Muscle of leg (tissue), 11 donors: ENCODE results near the gene TMEM169. TPM values are rescaled to one million over a fixed set of nuclear protein-coding genes. Genes with fewer than 3 reads are reported as not detected.
A peak's percentile ranks its signal among the peaks of the same experiment; 100 is the strongest.

Experiments used
- DNase-seq: peaks from one replicate; pipeline ENCODE4 v3.0.0; 2013
- H3K27ac ChIP-seq: one replicate; pipeline ENCODE4 v1.5.1; 2013; ENCODE audit warnings: mild to moderate bottlenecking, low read length, control low read depth
- H3K27me3 ChIP-seq: one replicate; pipeline ENCODE4 v1.6.1; 2013; ENCODE audit warnings: low read length; ENCODE audit not compliant: control insufficient read depth, insufficient read depth
- H3K36me3 ChIP-seq: one replicate; pipeline ENCODE4 v1.6.1; 2013; ENCODE audit warnings: low read length; ENCODE audit not compliant: control insufficient read depth, insufficient read depth
- H3K4me1 ChIP-seq: one replicate; pipeline ENCODE4 v1.6.1; 2013; ENCODE audit warnings: low read length; ENCODE audit not compliant: control insufficient read depth, insufficient read depth
- H3K4me3 ChIP-seq: one replicate; pipeline ENCODE4 v1.5.1; 2013; ENCODE audit warnings: low read length, control low read depth
- H3K9me3 ChIP-seq: replicated peaks from 2 replicates; pipeline ENCODE4 v1.6.1; 2013; ENCODE audit warnings: low read depth, low read length; ENCODE audit not compliant: control insufficient read depth
- WGBS: methylation state at CpG from one replicate; pipeline ENCODE4 v1.1.5; 2013; ENCODE audit warnings: missing lambda C conversion rate; ENCODE audit not compliant: insufficient coverage; 5-methylcytosine and 5-hydroxymethylcytosine counted together
- polyA plus RNA-seq, 8 donors: library from polyadenylated mRNA; unstranded; fragments of 120-200 nt; gene quantifications; one replicate each; pipeline versions ENCODE4 v1.2.1 to v1.2.3, GENCODE V29; 2013; ENCODE audit warnings: inconsistent platforms in 1 of 8, low replicate concordance in 1 of 8; ENCODE audit not compliant: insufficient read length in 8 of 8, insufficient read depth in 1 of 8
- total RNA-seq: library from RNA; stranded (reverse); fragments of 120-200 nt; gene quantifications from one replicate; pipeline ENCODE4 v1.2.4, GENCODE V29; 2013

Gene TMEM169
- total and polyA plus RNA-seq, 9 donors = 2.8 to 5.9 (median 3.9) TPM

DNA sequence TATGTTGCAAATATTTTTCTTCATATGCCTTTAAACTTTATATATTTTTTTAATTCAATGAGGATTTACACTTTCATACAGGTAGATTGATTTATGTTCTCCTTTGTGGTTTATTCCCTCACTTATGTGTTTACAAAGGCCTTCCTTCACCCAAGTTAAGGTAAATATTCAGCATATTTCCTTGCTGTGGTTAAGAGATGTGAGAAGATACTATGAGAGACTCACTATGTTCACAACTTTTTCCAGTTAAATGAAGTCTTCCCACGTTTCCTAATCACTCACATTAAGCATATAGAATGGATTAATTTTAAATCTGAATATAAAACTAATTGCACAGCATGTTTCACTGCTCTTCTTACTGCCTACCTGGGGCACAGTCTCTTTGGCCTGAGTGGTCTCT lies 707 bp upstream of the TMEM169 start:
- DNase-seq = no peak
- H3K9me3 ChIP-seq = no peaks in the 10 kb centered on the region
- H3K27ac ChIP-seq = no peak overlapping the region
- H3K4me1 ChIP-seq = peaks cover 34% of the 10 kb centered on the region
- peaks cover 2% of the 10 kb centered on the region for H3K27me3 ChIP-seq
- WGBS = no CpG with 5 or more reads among the region's 1 CpG
- no peaks in the 10 kb centered on the region for H3K36me3 ChIP-seq
- H3K4me3 ChIP-seq = peak overlapping the region; percentile 82

DNA sequence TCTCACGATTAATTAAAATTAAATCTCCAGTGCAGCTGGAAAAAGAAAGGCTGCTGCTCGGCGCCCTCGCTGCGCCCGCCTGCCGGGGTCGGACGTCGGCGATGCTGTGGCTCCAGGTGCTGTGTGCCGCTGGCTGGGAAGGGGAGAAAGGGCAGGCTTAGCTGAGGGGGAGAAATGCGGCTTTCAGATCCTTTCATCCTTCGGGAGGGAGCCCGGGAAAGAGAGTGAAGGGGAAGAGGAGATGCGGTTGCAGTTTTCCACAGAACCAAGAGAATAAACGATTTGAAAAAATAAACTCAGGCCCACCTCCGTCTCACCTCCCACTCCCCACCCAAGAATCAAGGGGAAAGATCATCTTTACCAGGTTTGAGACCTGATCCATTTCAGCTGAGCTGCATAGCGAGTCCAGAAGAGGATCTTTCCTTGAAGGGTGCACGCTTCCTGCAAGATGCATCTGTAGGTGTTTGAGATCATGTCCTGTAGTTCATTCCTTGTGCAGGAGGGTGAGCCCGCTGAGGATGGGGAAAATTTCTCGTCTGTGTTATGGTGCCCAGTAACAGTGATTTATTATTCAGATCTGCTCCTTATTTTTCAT lies 495 bp downstream of the TMEM169 start:
- Histone ChIP-seq H3K27me3 (peaks cover 2% of the 10 kb centered on the region), H3K27ac (peak overlapping the region; percentile 70), H3K9me3 (no peaks in the 10 kb centered on the region), H3K36me3 (no peaks in the 10 kb centered on the region), H3K4me1 (peaks cover 34% of the 10 kb centered on the region), H3K4me3 (peak overlapping the region; percentile 82)
- no peak for DNase-seq
- WGBS = 5% methylated on average over 13 of the region's 22 CpGs

DNA sequence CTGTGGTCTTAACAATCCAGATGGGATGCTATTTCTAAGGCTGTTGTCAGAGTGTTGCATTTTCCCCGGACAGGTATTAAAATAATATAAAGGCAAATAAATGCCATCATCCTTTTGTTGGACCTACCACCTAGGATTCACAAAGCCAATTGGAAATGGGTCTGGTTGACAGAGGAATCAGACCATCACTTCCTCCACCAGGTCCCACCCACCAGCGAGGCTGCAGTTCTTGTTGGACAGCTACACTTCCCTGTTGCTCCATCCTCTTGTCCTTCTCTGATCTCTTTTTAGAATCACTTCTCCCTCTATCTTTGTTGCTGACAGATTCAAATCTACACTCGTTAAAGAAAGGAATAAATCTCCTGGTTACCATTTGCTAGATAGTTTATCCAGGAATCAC lies 1.1 kb downstream of the TMEM169 start:
- H3K27me3 ChIP-seq = peaks cover 2% of the 10 kb centered on the region
- peak overlapping the region; percentile 90 for H3K27ac ChIP-seq
- H3K4me1 ChIP-seq = peaks cover 34% of the 10 kb centered on the region
- H3K36me3 ChIP-seq = no peaks in the 10 kb centered on the region
- H3K9me3 ChIP-seq = no peaks in the 10 kb centered on the region
- WGBS = 33% methylated on average over 1 of the region's 3 CpGs
- no peak overlapping the region for H3K4me3 ChIP-seq
- peak; percentile 18 for DNase-seq

DNA sequence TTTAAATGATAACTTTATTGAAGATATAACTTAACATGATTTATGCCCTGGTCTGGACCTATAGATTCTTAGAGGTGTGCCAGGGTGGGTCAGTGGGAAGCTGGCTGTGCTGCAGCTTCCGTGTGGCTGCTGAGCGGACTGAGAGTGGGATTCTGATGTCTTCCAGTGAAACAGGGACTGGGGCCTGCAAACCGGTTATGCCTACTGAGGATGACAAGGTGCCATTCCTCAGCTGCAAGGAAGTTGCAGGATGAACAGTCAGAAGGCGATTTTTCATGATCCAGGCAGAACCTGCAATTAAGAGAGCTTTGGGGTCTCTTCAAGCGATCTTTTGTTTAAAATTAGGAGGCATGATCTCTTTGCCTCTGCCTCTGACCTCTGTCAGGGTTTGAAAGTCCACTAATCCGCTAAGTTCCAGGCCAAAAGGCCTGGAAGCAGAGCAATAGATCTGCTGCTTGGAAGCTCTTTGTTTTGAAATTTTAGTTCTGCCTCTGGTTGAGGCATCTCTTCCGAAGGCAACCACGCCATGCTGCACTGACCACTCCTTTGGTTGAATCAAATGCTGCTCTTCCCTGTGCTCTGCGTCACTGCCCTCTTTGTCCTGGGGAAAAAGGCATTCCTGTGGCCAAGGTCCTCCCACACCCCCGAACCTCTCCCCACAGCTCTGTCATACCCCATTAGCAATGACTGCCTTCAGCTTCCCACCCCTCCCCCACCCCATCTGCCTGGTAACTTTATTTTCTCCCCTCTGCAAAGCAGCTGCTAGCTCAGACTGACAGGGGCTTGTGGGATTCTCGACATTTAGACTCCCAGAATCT lies 2.0 kb downstream of the TMEM169 start:
- Histone ChIP-seq H3K4me1 (peaks cover 34% of the 10 kb centered on the region), H3K4me3 (no peak overlapping the region), H3K9me3 (no peaks in the 10 kb centered on the region), H3K27ac (peak overlapping the region; percentile 90), H3K27me3 (peaks cover 2% of the 10 kb centered on the region), H3K36me3 (no peaks in the 10 kb centered on the region)
- WGBS = 63% methylated on average over 11 of the region's 11 CpGs
- peak; percentile 77 for DNase-seq

DNA sequence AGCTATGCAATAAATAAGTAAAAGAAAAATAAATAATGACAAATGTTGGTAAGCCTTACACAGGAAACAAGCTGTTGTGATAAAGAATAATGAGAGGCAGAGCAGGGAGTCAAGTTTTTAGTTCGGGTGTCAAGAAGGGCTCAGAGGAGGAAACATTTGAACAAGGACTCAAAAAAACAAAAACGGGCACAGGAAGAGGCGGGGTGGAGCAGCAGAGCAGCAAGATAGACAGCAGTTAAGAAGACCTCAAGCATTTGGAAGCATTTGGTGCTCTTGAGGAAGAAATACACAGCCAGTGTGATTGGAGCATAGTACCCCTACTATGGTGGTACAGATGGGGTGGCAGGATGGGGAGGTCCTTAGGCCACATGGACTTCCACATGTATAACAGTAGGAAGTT lies 2.8 kb downstream of the TMEM169 start:
- Histone ChIP-seq H3K36me3 (no peaks in the 10 kb centered on the region), H3K27me3 (peaks cover 2% of the 10 kb centered on the region), H3K9me3 (no peaks in the 10 kb centered on the region), H3K27ac (peak overlapping the region; percentile 90), H3K4me3 (no peak overlapping the region), H3K4me1 (peaks cover 34% of the 10 kb centered on the region)
- DNase-seq = no peak
- 53% methylated on average over 3 of the region's 3 CpGs for WGBS

DNA sequence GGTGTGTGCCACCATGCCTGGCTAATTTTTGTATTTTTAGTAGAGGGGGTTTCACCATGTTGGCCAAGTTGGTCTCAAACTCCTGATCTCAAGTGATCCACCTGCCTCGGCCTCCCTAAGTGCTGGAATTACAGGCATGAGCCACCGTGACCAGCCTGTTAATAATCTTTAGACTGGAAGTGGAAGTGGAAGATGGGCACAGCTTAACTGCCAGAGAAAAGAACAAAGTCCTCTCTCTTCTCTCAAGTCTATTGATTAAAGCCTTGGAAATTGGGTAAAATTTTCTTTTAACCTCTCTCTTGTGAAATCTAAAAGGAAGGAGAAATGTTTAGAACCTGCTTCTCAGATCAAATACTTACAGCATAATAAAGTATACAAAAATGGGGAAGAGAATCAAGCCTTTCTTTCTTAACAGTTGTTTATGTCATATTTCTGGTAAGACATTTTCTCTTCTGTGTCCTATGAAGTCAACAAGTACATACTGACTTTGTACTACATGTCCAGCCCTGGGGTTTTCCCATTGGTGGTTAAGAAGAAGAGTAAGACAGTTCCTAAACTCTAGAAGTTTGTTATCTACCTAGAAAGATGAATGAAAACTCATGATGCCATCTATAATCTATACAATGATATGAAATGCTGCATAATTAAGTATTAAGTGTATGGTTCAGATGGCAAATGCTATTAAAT lies 4.6 kb downstream of the TMEM169 start:
- Histone ChIP-seq H3K36me3 (no peaks in the 10 kb centered on the region), H3K27ac (no peak overlapping the region), H3K9me3 (no peaks in the 10 kb centered on the region), H3K4me1 (peaks cover 31% of the 10 kb centered on the region), H3K4me3 (no peak overlapping the region), H3K27me3 (peaks cover 2% of the 10 kb centered on the region)
- DNase-seq = no peak
- WGBS = no CpG with 5 or more reads among the region's 2 CpGs

DNA sequence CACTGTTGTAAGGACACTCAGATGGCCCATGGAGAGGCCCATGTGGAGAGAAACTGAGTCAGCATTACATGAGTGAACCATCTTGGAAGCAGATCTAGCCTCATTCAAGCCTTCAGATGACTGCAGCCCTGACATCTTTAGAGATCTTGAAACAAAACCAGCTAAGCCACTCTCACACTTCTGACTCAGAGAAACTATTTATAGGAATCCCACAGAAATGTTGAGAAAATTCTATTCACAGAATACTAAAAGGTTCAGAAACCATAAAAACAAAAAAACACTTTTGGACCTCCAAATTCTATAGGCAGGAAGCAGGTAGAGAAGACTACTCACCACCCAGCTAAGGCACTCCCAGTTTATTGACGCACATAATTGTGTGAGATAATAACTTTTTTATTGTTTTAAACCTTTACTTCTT lies 8.7 kb downstream of the TMEM169 start:
- H3K9me3 ChIP-seq = no peaks in the 10 kb centered on the region
- no peak for DNase-seq
- no peaks in the 10 kb centered on the region for H3K36me3 ChIP-seq
- no peak overlapping the region for H3K27ac ChIP-seq
- H3K4me3 ChIP-seq = no peak overlapping the region
- no CpG with 5 or more reads among the region's 1 CpG for WGBS
- H3K4me1 ChIP-seq = peaks cover 3% of the 10 kb centered on the region
- H3K27me3 ChIP-seq = no peaks in the 10 kb centered on the region

DNA sequence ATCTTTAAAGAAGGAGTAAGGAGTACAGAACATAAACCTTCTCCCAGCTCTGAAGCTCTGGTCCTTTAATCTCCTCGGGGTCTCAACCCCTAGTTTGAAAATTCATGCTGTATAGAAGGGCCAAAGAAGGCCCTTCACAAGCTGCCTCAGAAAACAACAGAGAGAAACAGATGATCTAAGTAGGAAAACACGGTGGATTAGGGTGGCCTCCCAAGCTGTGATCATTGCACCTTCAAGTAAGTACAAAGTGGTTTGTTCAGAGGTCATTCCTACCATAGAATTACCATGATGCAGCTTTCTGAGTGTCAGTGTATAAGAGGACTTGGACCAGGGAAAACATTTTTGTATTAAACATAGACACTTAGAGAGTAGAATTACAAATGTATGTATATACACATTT lies 10.9 kb downstream of the TMEM169 start:
- Histone ChIP-seq H3K9me3 (no peaks in the 10 kb centered on the region), H3K27me3 (no peaks in the 10 kb centered on the region), H3K4me1 (no peaks in the 10 kb centered on the region), H3K36me3 (no peaks in the 10 kb centered on the region), H3K4me3 (no peak overlapping the region), H3K27ac (no peak overlapping the region)
- DNase-seq = no peak
- no CpG with 5 or more reads among the region's 2 CpGs for WGBS

DNA sequence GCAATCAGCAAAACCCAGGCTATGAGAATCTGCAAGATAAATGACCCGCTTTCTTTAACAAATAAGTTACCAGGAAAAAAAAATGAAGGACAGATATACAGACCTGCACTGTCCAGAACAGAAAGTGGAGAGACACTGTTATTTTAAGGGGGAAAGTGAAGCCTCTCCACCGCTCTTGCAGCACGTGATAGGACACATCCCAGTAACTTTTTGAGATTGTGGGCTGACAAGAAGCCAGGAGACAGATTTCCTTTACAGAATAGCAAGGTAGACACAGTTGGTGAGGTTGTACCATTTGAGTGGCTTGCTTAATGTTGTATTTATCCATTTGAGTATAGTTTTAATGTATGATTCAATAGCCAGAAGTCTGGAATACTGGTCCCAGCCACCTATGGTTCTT lies 13.0 kb downstream of the TMEM169 start:
- WGBS = 66% methylated on average over 2 of the region's 3 CpGs
- no peaks in the 10 kb centered on the region for H3K4me1 ChIP-seq
- H3K36me3 ChIP-seq = peaks cover 3% of the 10 kb centered on the region
- H3K9me3 ChIP-seq = no peaks in the 10 kb centered on the region
- no peaks in the 10 kb centered on the region for H3K27me3 ChIP-seq
- no peak overlapping the region for H3K4me3 ChIP-seq
- H3K27ac ChIP-seq = no peak overlapping the region
- DNase-seq = no peak
